GM12892 (cell line): ENCODE results near the gene C1orf185.

ENCODE experiments used
- POLR2A ChIP-seq: IDR thresholded peaks from 2 replicates; pipeline ENCODE4 v1.6.1; 2011; ENCODE audit warnings: low read depth, low read length, control low read depth
- POLR2AphosphoS5 ChIP-seq: IDR thresholded peaks from 2 replicates; pipeline ENCODE4 v1.6.1; 2011; ENCODE audit warnings: low read depth, low read length, control low read depth
- TAF1 ChIP-seq: IDR thresholded peaks from 2 replicates; pipeline ENCODE4 v1.6.1; 2011; ENCODE audit warnings: low read depth, mild to moderate bottlenecking, control low read depth, low read length, borderline replicate concordance

DNA sequence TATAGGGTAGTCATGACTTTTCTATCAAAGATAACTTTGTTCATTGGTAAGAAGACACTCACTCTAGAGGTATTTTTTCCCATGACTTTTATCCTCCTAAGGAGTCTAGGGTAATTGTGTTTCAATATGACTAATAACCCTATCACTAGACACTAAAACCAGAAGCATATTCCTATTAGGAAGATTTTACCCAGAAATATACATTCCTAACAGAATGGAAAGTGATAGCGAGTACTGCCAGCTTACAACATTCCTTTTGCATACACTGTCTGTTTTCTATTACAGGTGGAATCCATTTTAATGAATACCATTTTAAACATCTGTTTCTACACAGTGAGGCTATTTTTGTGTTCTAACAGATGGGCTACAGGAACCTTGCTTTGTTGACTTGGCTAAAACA lies 31.4 kb upstream of the C1orf185 start:
- no peak for TF ChIP-seq POLR2A
- TF ChIP-seq TAF1 = no peak
- no peak for TF ChIP-seq POLR2AphosphoS5
